ENCODE measurements around the gene SLC22A17.

- TF ChIP-seq CTCF (conservative IDR thresholded peaks at IDR 0.05; ENCODE audit: low read length) (no peak), EZH2phosphoT487 (IDR thresholded peaks at IDR 0.05; ENCODE audit: borderline replicate concordance, low read depth, low read length) (no peak)
Observed at GRCh38 chr14:23361763-23362162, 9.1 kb upstream of the SLC22A17 start.

All from OCI-LY7 (cell line).